Measurements from ENCODE around the gene SPEN. TPM values are rescaled to one million over a fixed set of nuclear protein-coding genes. Genes with fewer than 3 reads are reported as not detected.

SPEN gene
- total and polyA plus RNA-seq, 9 of the 15 experiments (the other 6 are each of a cell fraction or from before 2014, with no cell fraction given), result 5.7 to 87.5 (median 27.2) TPM

- no peak for TF ChIP-seq BRF2 (IDR thresholded peaks at IDR 0.05; ENCODE audit: borderline replicate concordance, insufficient read depth, insufficient read length)
- TF ChIP-seq POLR2AphosphoS2 (IDR thresholded peaks at IDR 0.05; ENCODE audit: low read length), result no peak
- TF ChIP-seq HNRNPK (IDR thresholded peaks at IDR 0.05; ENCODE audit: low read depth, low read length, poor library complexity, severe bottlenecking), result no peak
- no peak for TF ChIP-seq SMAD2 (IDR thresholded peaks at IDR 0.05; ENCODE audit: low read depth, low read length)
- TF ChIP-seq TFAP4 (CRISPR knock-in tag; IDR thresholded peaks at IDR 0.05; ENCODE audit: borderline replicate concordance), result peak; percentile 23; the same call in 1 of the 2 replicates
- TF ChIP-seq HIVEP1 (CRISPR knock-in tag; IDR thresholded peaks at IDR 0.05), result no peak
- no peak for TF ChIP-seq ZNF584 (CRISPR knock-in tag; IDR thresholded peaks at IDR 0.05; ENCODE audit: low read depth)
- TF ChIP-seq MCM5 (IDR thresholded peaks at IDR 0.05; ENCODE audit: low read depth), result no peak
- TF ChIP-seq BCL6 (CRISPR knock-in tag; IDR thresholded peaks at IDR 0.05), result no peak
- TF ChIP-seq ZKSCAN8 (CRISPR knock-in tag; IDR thresholded peaks at IDR 0.05), result no peak
- TF ChIP-seq PTBP1 (IDR thresholded peaks at IDR 0.05; ENCODE audit: low read depth, low read length), result no peak
- TF ChIP-seq PHF21A (IDR thresholded peaks at IDR 0.05; ENCODE audit: borderline replicate concordance, low read depth), result no peak
- no peak for TF ChIP-seq TGIF2 (CRISPR knock-in tag; IDR thresholded peaks at IDR 0.05)
- no peak for TF ChIP-seq SRSF9 (IDR thresholded peaks at IDR 0.05; ENCODE audit: borderline replicate concordance, low read depth, low read length)
- peak; percentile 70; the same call in 1 of the 2 replicates for TF ChIP-seq CEBPG (CRISPR knock-in tag; IDR thresholded peaks at IDR 0.05)
- TF ChIP-seq CEBPG (tag; conservative IDR thresholded peaks at IDR 0.05 in 1 of 2, IDR thresholded peaks at IDR 0.05 in 1 of 2), result no peak
- peak; percentile 71 for TF ChIP-seq JUND (IDR thresholded peaks at IDR 0.05; ENCODE audit: borderline replicate concordance, low read depth, low read length)
- no peak; the same call in 2 of the 3 replicates for TF ChIP-seq JUND (tag; IDR thresholded peaks at IDR 0.05; ENCODE audit: borderline replicate concordance, low read depth, low read length)
- peak; percentile 48; the same call in 1 of the 2 replicates for TF ChIP-seq ESRRA (IDR thresholded peaks at IDR 0.05; ENCODE audit: borderline replicate concordance, low read depth)
- TF ChIP-seq VEZF1 (CRISPR knock-in tag; IDR thresholded peaks at IDR 0.05), result peak; percentile 79
- TF ChIP-seq RAD21 (CRISPR knock-in tag; conservative IDR thresholded peaks at IDR 0.05 in 1 of 2, IDR thresholded peaks at IDR 0.05 in 1 of 2), result no peak
- peak; percentile 65 for TF ChIP-seq MAFF (IDR thresholded peaks at IDR 0.05; ENCODE audit: low read length)
Measured at GRCh38 chr1:15849775-15850324, 2.3 kb downstream of the SPEN start (continued).

All from K562 (cell line).